T-helper 2 cell treated with Interferon-gamma antibody and Interleukin-4, amounts not matched to agents 5 μg/mL and 100 μg/mL, for 36 hours (primary cell): ENCODE results near the gene SKAP1.
A peak's percentile ranks its signal among the peaks of the same experiment; 100 is the strongest.
"Not testable (repeated sequence)": the region's sequence is repeated elsewhere in the genome, so short reads cannot be mapped to it uniquely, and the experiment has no call there.

Experiments
- DNase-seq: peaks from one replicate; pipeline ENCODE4 v3.0.0; 2021; ENCODE audit warnings: low spot score
- H3K27ac Mint-ChIP-seq: one replicate; pipeline ENCODE4 v1.8.0; 2021; ENCODE audit warnings: mild to moderate bottlenecking, mixed read lengths
- H3K27me3 Mint-ChIP-seq: one replicate; pipeline ENCODE4 v1.8.0; 2021; ENCODE audit warnings: low read depth, mixed read lengths
- H3K36me3 Mint-ChIP-seq: one replicate; pipeline ENCODE4 v1.8.0; 2021; ENCODE audit warnings: low read depth, mixed read lengths
- H3K4me1 Mint-ChIP-seq: one replicate; pipeline ENCODE4 v1.8.0; 2021; ENCODE audit warnings: low read depth, mixed read lengths
- H3K4me3 Mint-ChIP-seq: one replicate; pipeline ENCODE4 v1.8.0; 2022; ENCODE audit warnings: mild to moderate bottlenecking, moderate library complexity, mixed read lengths
- H3K9me3 Mint-ChIP-seq: one replicate; pipeline ENCODE4 v1.8.0; 2021; ENCODE audit warnings: mixed read lengths

Gene SKAP1

GRCh38 chr17:48382989-48383388 is 47.0 kb downstream of the SKAP1 start:
- no peak overlapping the region for H3K4me3 Mint-ChIP-seq
- H3K9me3 Mint-ChIP-seq = no peaks in the 10 kb centered on the region
- peaks cover 15% of the 10 kb centered on the region for H3K4me1 Mint-ChIP-seq
- H3K27ac Mint-ChIP-seq = no peak overlapping the region
- H3K27me3 Mint-ChIP-seq = no peaks in the 10 kb centered on the region
- no peak for DNase-seq
- peaks cover 41% of the 10 kb centered on the region for H3K36me3 Mint-ChIP-seq

- Mint-ChIP-seq H3K27ac (no peak overlapping the region), H3K4me1 (peaks cover 7% of the 10 kb centered on the region), H3K36me3 (peaks cover 25% of the 10 kb centered on the region)
Observed at GRCh38 chr17:48378708-48379392, 51.2 kb downstream of the SKAP1 start.

GRCh38 chr17:48378238-48378637 is 51.8 kb downstream of the SKAP1 start:
- no peaks in the 10 kb centered on the region for H3K27me3 Mint-ChIP-seq
- H3K4me3 Mint-ChIP-seq = no peak overlapping the region
- DNase-seq = no peak
- H3K36me3 Mint-ChIP-seq = peaks cover 26% of the 10 kb centered on the region
- peaks cover 10% of the 10 kb centered on the region for H3K4me1 Mint-ChIP-seq
- no peaks in the 10 kb centered on the region for H3K9me3 Mint-ChIP-seq
- no peak overlapping the region for H3K27ac Mint-ChIP-seq

More at GRCh38 chr17:48378708-48379392, 51.2 kb downstream of the SKAP1 start:
- H3K27me3 Mint-ChIP-seq = no peaks in the 10 kb centered on the region
- H3K4me3 Mint-ChIP-seq = no peak overlapping the region
- no peaks in the 10 kb centered on the region for H3K9me3 Mint-ChIP-seq
- no peak for DNase-seq

- H3K4me3 Mint-ChIP-seq = no peak overlapping the region
- no peak for DNase-seq
- H3K9me3 Mint-ChIP-seq = no peaks in the 10 kb centered on the region
- H3K4me1 Mint-ChIP-seq = peaks cover 16% of the 10 kb centered on the region
- peaks cover 24% of the 10 kb centered on the region for H3K36me3 Mint-ChIP-seq
- H3K27ac Mint-ChIP-seq = no peak overlapping the region
- no peaks in the 10 kb centered on the region for H3K27me3 Mint-ChIP-seq
Observed at GRCh38 chr17:48376682-48377325, 53.2 kb downstream of the SKAP1 start.

- Mint-ChIP-seq H3K36me3 (peaks cover 23% of the 10 kb centered on the region), H3K9me3 (no peaks in the 10 kb centered on the region), H3K4me1 (peaks cover 13% of the 10 kb centered on the region), H3K27ac (no peak overlapping the region), H3K4me3 (no peak overlapping the region), H3K27me3 (no peaks in the 10 kb centered on the region)
- no peak for DNase-seq
Observed at GRCh38 chr17:48375356-48375755, 54.7 kb downstream of the SKAP1 start.

GRCh38 chr17:48374650-48375230 is 55.3 kb downstream of the SKAP1 start:
- Mint-ChIP-seq H3K27ac (no peak overlapping the region), H3K36me3 (peaks cover 25% of the 10 kb centered on the region), H3K27me3 (no peaks in the 10 kb centered on the region), H3K4me3 (no peak overlapping the region), H3K9me3 (no peaks in the 10 kb centered on the region), H3K4me1 (peaks cover 13% of the 10 kb centered on the region)
- DNase-seq = no peak

GRCh38 chr17:48373883-48374282 is 56.1 kb downstream of the SKAP1 start:
- Mint-ChIP-seq H3K27ac (peak overlapping the region; percentile 15), H3K4me1 (peaks cover 13% of the 10 kb centered on the region), H3K36me3 (peaks cover 25% of the 10 kb centered on the region), H3K27me3 (no peaks in the 10 kb centered on the region), H3K9me3 (no peaks in the 10 kb centered on the region), H3K4me3 (no peak overlapping the region)
- no peak for DNase-seq

- Mint-ChIP-seq H3K9me3 (no peaks in the 10 kb centered on the region), H3K36me3 (peaks cover 28% of the 10 kb centered on the region), H3K27me3 (no peaks in the 10 kb centered on the region), H3K27ac (peak overlapping the region; percentile 18), H3K4me3 (no peak overlapping the region), H3K4me1 (peaks cover 16% of the 10 kb centered on the region)
- DNase-seq = no peak
Observed at GRCh38 chr17:48373130-48373830, 56.7 kb downstream of the SKAP1 start.

- DNase-seq, H3K27me3 Mint-ChIP-seq, H3K4me3 Mint-ChIP-seq, H3K9me3 Mint-ChIP-seq, H3K27ac Mint-ChIP-seq: not testable (repeated sequence)
- peaks cover 24% of the 10 kb centered on the region for H3K4me1 Mint-ChIP-seq
- peaks cover 41% of the 10 kb centered on the region for H3K36me3 Mint-ChIP-seq
Observed at GRCh38 chr17:48368967-48369366, 61.0 kb downstream of the SKAP1 start.

- peaks cover 39% of the 10 kb centered on the region for H3K36me3 Mint-ChIP-seq
- no peak overlapping the region for H3K4me3 Mint-ChIP-seq
- no peaks in the 10 kb centered on the region for H3K9me3 Mint-ChIP-seq
- peaks cover 20% of the 10 kb centered on the region for H3K4me1 Mint-ChIP-seq
- H3K27ac Mint-ChIP-seq = no peak overlapping the region
- no peaks in the 10 kb centered on the region for H3K27me3 Mint-ChIP-seq
- no peak for DNase-seq
Observed at GRCh38 chr17:48368352-48368908, 61.6 kb downstream of the SKAP1 start.

- Mint-ChIP-seq H3K9me3 (no peaks in the 10 kb centered on the region), H3K4me1 (peaks cover 18% of the 10 kb centered on the region), H3K27ac (no peak overlapping the region), H3K4me3 (no peak overlapping the region), H3K36me3 (peaks cover 31% of the 10 kb centered on the region), H3K27me3 (no peaks in the 10 kb centered on the region)
- DNase-seq = no peak
Observed at GRCh38 chr17:48363161-48363560, 66.9 kb downstream of the SKAP1 start.

- Mint-ChIP-seq H3K36me3 (peaks cover 22% of the 10 kb centered on the region), H3K4me1 (peaks cover 13% of the 10 kb centered on the region)
- not testable (repeated sequence) for H3K4me3 Mint-ChIP-seq, H3K27ac Mint-ChIP-seq, DNase-seq, H3K9me3 Mint-ChIP-seq, H3K27me3 Mint-ChIP-seq
Observed at GRCh38 chr17:48360861-48361633, 69.0 kb downstream of the SKAP1 start.
